Measurements from ENCODE around the gene ISM1.

DNA sequence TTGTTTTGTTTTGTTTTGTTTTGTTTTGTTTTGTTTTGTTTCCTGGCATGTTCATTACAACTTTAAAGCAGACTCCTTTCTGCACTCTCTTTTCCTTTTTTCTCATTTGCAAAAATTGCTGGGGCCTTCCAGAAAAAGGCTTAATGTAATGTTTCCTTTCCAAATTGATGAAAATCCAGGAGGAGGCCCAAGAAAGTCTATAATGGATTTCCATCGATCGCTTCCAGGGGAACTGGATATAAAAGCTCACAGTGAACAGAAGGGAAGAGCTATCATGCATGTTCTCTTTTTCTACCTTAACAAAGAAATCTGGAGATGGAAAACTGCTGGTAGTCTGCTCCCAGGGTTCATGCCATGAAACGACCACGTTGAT, 28.7 kb downstream of the ISM1 start:
- no peak for TF ChIP-seq EZH2phosphoT487 (IDR thresholded peaks at IDR 0.05; ENCODE audit: low read length)
- TF ChIP-seq, protein P1, sequence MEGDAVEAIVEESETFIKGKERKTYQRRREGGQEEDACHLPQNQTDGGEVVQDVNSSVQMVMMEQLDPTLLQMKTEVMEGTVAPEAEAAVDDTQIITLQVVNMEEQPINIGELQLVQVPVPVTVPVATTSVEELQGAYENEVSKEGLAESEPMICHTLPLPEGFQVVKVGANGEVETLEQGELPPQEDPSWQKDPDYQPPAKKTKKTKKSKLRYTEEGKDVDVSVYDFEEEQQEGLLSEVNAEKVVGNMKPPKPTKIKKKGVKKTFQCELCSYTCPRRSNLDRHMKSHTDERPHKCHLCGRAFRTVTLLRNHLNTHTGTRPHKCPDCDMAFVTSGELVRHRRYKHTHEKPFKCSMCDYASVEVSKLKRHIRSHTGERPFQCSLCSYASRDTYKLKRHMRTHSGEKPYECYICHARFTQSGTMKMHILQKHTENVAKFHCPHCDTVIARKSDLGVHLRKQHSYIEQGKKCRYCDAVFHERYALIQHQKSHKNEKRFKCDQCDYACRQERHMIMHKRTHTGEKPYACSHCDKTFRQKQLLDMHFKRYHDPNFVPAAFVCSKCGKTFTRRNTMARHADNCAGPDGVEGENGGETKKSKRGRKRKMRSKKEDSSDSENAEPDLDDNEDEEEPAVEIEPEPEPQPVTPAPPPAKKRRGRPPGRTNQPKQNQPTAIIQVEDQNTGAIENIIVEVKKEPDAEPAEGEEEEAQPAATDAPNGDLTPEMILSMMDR (IDR thresholded peaks at IDR 0.05; ENCODE audit: low read length), result no peak

Data from MM.1S (cell line).